ENCODE measurements around the gene HGFAC. TPM values are rescaled to one million over a fixed set of nuclear protein-coding genes. Genes with fewer than 3 reads are reported as not detected.

HGFAC gene
- total RNA-seq, 1 experiment from 2014 or later: 0.20 TPM

- peaks cover 73% of the 10 kb centered on the region for H3K27me3 Mint-ChIP-seq (ENCODE audit: low read depth)
- no peak overlapping the region for H3K27ac Mint-ChIP-seq
- ChIA-PET POLR2A (no interaction called here), CTCF (interaction anchor here (0.5 to 4.3 kb wide), 90 partner anchors 8 to 1646 kb away, joined by 3 to 61 read pairs (median 4); partner anchors contain the start of genes DOK7, GRK4, HGFAC and MSANTD1)
- TF ChIP-seq HMGXB4 (CRISPR knock-in tag; IDR thresholded peaks at IDR 0.05) (no peak), ZNF423 (CRISPR knock-in tag; IDR thresholded peaks at IDR 0.05) (peak; percentile 98), ZMAT4 (CRISPR knock-in tag; IDR thresholded peaks at IDR 0.05) (no peak), ZNF219 (CRISPR knock-in tag; IDR thresholded peaks at IDR 0.05; ENCODE audit: borderline replicate concordance) (no peak), ZNF425 (CRISPR knock-in tag; conservative IDR thresholded peaks at IDR 0.05) (no peak), ZNF532 (CRISPR knock-in tag; IDR thresholded peaks at IDR 0.05; ENCODE audit: borderline replicate concordance) (no peak), ZNF121 (CRISPR knock-in tag; IDR thresholded peaks at IDR 0.05) (no peak), ZNF281 (CRISPR knock-in tag; IDR thresholded peaks at IDR 0.05) (0 out of 2 replicates have a peak, but pooled peaks have one; percentile 78), FOXP1 (CRISPR knock-in tag; IDR thresholded peaks at IDR 0.05; ENCODE audit: borderline replicate concordance) (0 out of 2 replicates have a peak, but pooled peaks have one; percentile 17), OVOL2 (CRISPR knock-in tag; IDR thresholded peaks at IDR 0.05; ENCODE audit: borderline replicate concordance) (no peak), SP1 (CRISPR knock-in tag; conservative IDR thresholded peaks at IDR 0.05) (peak; percentile 29; the same call in 1 of the 2 replicates), CDX4 (CRISPR knock-in tag; IDR thresholded peaks at IDR 0.05; ENCODE audit: borderline replicate concordance) (no peak), TEAD1 (CRISPR knock-in tag; IDR thresholded peaks at IDR 0.05) (peak; percentile 63), NR2C2 (CRISPR knock-in tag; IDR thresholded peaks at IDR 0.05) (no peak), ZBTB21 (CRISPR knock-in tag; IDR thresholded peaks at IDR 0.05; ENCODE audit: borderline replicate concordance) (0 out of 2 replicates have a peak, but pooled peaks have one; percentile 31), USF2 (CRISPR knock-in tag; IDR thresholded peaks at IDR 0.05) (0 out of 2 replicates have a peak, but pooled peaks have one; percentile 11)
- H3K9me3 Mint-ChIP-seq: no peaks in the 10 kb centered on the region
- H3K36me3 Mint-ChIP-seq: no peaks in the 10 kb centered on the region
- ATAC-seq (peak; percentile 8), DNase-seq (ENCODE audit: low spot score) (no peak)
- H3K4me3 Mint-ChIP-seq: peak overlapping the region; percentile 53
- peaks cover 18% of the 10 kb centered on the region for H3K4me1 Mint-ChIP-seq
Observed at GRCh38 chr4:3481113-3481531, 39.4 kb downstream of the HGFAC start.

All from WTC11 (cell line).